ENCODE measurements around the gene CXADR.

DNA sequence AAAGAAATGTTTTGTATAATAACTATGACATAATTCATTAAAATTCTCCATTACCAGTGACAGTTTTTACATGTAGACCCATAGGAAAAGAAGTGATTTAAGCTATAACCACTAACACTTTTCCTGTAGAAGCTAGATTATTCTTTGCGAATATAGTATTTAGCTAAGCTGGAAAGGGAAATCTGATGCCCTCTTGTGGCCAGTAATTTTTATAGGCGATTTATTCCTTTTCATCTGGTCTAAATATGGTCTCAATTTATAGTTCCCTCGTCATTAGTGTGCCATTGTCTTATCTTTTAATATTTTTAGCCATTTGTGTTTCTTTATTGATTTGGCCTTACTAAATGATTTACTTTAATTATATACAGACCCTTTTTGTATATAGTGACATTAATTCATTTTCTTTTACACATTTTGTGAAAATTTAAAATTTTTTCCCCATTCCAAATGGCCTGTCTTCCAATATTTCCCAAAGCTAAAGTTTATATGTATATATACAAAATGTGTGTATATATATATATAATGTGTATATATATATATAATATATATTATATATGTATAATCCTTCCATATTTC is 73.1 kb downstream of the CXADR start:
- TF ChIP-seq POLR2AphosphoS5 (IDR thresholded peaks at IDR 0.05) = no peak
- TF ChIP-seq POLR2A (IDR thresholded peaks at IDR 0.05) = no peak
- TF ChIP-seq, protein P1, sequence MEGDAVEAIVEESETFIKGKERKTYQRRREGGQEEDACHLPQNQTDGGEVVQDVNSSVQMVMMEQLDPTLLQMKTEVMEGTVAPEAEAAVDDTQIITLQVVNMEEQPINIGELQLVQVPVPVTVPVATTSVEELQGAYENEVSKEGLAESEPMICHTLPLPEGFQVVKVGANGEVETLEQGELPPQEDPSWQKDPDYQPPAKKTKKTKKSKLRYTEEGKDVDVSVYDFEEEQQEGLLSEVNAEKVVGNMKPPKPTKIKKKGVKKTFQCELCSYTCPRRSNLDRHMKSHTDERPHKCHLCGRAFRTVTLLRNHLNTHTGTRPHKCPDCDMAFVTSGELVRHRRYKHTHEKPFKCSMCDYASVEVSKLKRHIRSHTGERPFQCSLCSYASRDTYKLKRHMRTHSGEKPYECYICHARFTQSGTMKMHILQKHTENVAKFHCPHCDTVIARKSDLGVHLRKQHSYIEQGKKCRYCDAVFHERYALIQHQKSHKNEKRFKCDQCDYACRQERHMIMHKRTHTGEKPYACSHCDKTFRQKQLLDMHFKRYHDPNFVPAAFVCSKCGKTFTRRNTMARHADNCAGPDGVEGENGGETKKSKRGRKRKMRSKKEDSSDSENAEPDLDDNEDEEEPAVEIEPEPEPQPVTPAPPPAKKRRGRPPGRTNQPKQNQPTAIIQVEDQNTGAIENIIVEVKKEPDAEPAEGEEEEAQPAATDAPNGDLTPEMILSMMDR (IDR thresholded peaks at IDR 0.05) = peak; percentile 29 to 45

All from suprapubic skin (tissue), 4 donors.